Mucosa of rectum (tissue), 2 donors: ENCODE measurements around the gene SGK1.
A peak's percentile ranks its signal among the peaks of the same experiment; 100 is the strongest.

ENCODE experiments used
- H3K27ac ChIP-seq, 2 donors: one replicate each; pipeline ENCODE4 v1.7.0; 2013; ENCODE audit warnings: inconsistent platforms in 2 of 2, low read depth in 2 of 2, low read length in 2 of 2
- H3K27me3 ChIP-seq, 2 donors: one replicate each; pipeline ENCODE4 v1.7.0; 2013; ENCODE audit warnings: low read length in 2 of 2; ENCODE audit not compliant: control insufficient read depth in 2 of 2, insufficient read depth in 2 of 2
- H3K36me3 ChIP-seq, 2 donors: one replicate each; pipeline ENCODE4 v1.7.0; 2013; ENCODE audit warnings: low read length in 2 of 2; ENCODE audit not compliant: control insufficient read depth in 2 of 2, insufficient read depth in 2 of 2
- H3K4me1 ChIP-seq, 2 donors: one replicate each; pipeline ENCODE4 v1.7.0; 2013; ENCODE audit warnings: low read length in 2 of 2, mild to moderate bottlenecking in 1 of 2; ENCODE audit not compliant: control insufficient read depth in 2 of 2, insufficient read depth in 2 of 2
- H3K4me3 ChIP-seq, 2 donors: one replicate each; pipeline ENCODE4 v1.7.0; 2013; ENCODE audit warnings: low read length in 2 of 2
- H3K9ac ChIP-seq, 2 donors: one replicate each; pipeline ENCODE4 v1.7.0; 2013; ENCODE audit warnings: low read length in 2 of 2, low read depth in 1 of 2, mild to moderate bottlenecking in 1 of 2
- H3K9me3 ChIP-seq, 2 donors: one replicate each; pipeline ENCODE4 v1.7.0; 2013; ENCODE audit warnings: low read length in 2 of 2; ENCODE audit not compliant: control insufficient read depth in 2 of 2
- donor health status: healthy.
- donor health status: Normal muscosa, but diverticular disease.

The SGK1 gene

GRCh38 chr6:134318236-134318973 is 493 bp upstream of the SGK1 start:
- Histone ChIP-seq H3K27me3 (peaks cover 15 to 21% of the 10 kb centered on the region in 2 donors), H3K27ac (no peak overlapping the region), H3K9ac (no peak overlapping the region), H3K9me3 (no peaks in the 10 kb centered on the region), H3K36me3 (no peaks in the 10 kb centered on the region), H3K4me3 (peak overlapping the region in 1 of 2 donors; percentile 65), H3K4me1 (no peaks in the 10 kb centered on the region)

GRCh38 chr6:134316733-134317431 is 1.0 kb downstream of the SGK1 start:
- Histone ChIP-seq H3K27ac (no peak overlapping the region), H3K4me3 (peak overlapping the region; percentile 46 to 65), H3K4me1 (no peaks in the 10 kb centered on the region), H3K9ac (no peak overlapping the region), H3K9me3 (no peaks in the 10 kb centered on the region), H3K36me3 (no peaks in the 10 kb centered on the region), H3K27me3 (peaks cover 15 to 21% of the 10 kb centered on the region in 2 donors)

- H3K4me3 ChIP-seq: no peak overlapping the region
- no peaks in the 10 kb centered on the region for H3K9me3 ChIP-seq
- no peaks in the 10 kb centered on the region for H3K36me3 ChIP-seq
- H3K4me1 ChIP-seq: no peaks in the 10 kb centered on the region
- H3K27me3 ChIP-seq: peaks cover 15 to 21% of the 10 kb centered on the region in 2 donors
- H3K27ac ChIP-seq: no peak overlapping the region
- H3K9ac ChIP-seq: no peak overlapping the region
Measured at GRCh38 chr6:134315974-134316441, 1.9 kb downstream of the SGK1 start.

GRCh38 chr6:134315189-134315588 is 2.7 kb downstream of the SGK1 start:
- no peak overlapping the region for H3K4me3 ChIP-seq
- peaks cover 15 to 21% of the 10 kb centered on the region in 2 donors for H3K27me3 ChIP-seq
- H3K36me3 ChIP-seq: no peaks in the 10 kb centered on the region
- no peaks in the 10 kb centered on the region for H3K9me3 ChIP-seq
- H3K4me1 ChIP-seq: no peaks in the 10 kb centered on the region
- no peak overlapping the region for H3K9ac ChIP-seq
- H3K27ac ChIP-seq: no peak overlapping the region

GRCh38 chr6:134314006-134314821 is 3.7 kb downstream of the SGK1 start:
- H3K27ac ChIP-seq: no peak overlapping the region

GRCh38 chr6:134312038-134312660 is 5.8 kb downstream of the SGK1 start:
- H3K27ac ChIP-seq: no peak overlapping the region
- H3K27me3 ChIP-seq: peaks cover 3 to 5% of the 10 kb centered on the region in 2 donors
- no peaks in the 10 kb centered on the region for H3K4me1 ChIP-seq
- no peak overlapping the region for H3K4me3 ChIP-seq
- H3K36me3 ChIP-seq: no peaks in the 10 kb centered on the region
- no peaks in the 10 kb centered on the region for H3K9me3 ChIP-seq
- no peak overlapping the region for H3K9ac ChIP-seq

More at GRCh38 chr6:134314006-134314821, 3.7 kb downstream of the SGK1 start:
- no peaks in the 10 kb centered on the region for H3K4me1 ChIP-seq
- no peaks in the 10 kb centered on the region for H3K36me3 ChIP-seq
- H3K27me3 ChIP-seq: peaks cover 15 to 21% of the 10 kb centered on the region in 2 donors
- no peaks in the 10 kb centered on the region for H3K9me3 ChIP-seq
- H3K9ac ChIP-seq: no peak overlapping the region
- H3K4me3 ChIP-seq: no peak overlapping the region

- Histone ChIP-seq H3K27ac (no peak overlapping the region), H3K36me3 (no peaks in the 10 kb centered on the region), H3K9ac (no peak overlapping the region), H3K27me3 (no peaks in the 10 kb centered on the region), H3K4me3 (no peak overlapping the region), H3K4me1 (no peaks in the 10 kb centered on the region), H3K9me3 (no peaks in the 10 kb centered on the region)
Measured at GRCh38 chr6:134310817-134311216, 7.1 kb downstream of the SGK1 start.

- Histone ChIP-seq H3K27ac (no peak overlapping the region), H3K4me3 (no peak overlapping the region), H3K4me1 (no peaks in the 10 kb centered on the region), H3K9ac (no peak overlapping the region), H3K36me3 (no peaks in the 10 kb centered on the region), H3K27me3 (no peaks in the 10 kb centered on the region), H3K9me3 (no peaks in the 10 kb centered on the region)
Measured at GRCh38 chr6:134309983-134310605, 7.8 kb downstream of the SGK1 start.

GRCh38 chr6:134309227-134309626 is 8.7 kb downstream of the SGK1 start:
- Histone ChIP-seq H3K9me3 (no peaks in the 10 kb centered on the region), H3K27me3 (no peaks in the 10 kb centered on the region), H3K9ac (no peak overlapping the region), H3K4me3 (no peak overlapping the region), H3K36me3 (no peaks in the 10 kb centered on the region), H3K4me1 (no peaks in the 10 kb centered on the region), H3K27ac (no peak overlapping the region)
